Left hindlimb (tissue), 1 donor: ENCODE measurements around the gene ZNF219.
A peak's percentile ranks its signal among the peaks of the same experiment; 100 is the strongest.

ENCODE experiments used
- DNase-seq: peaks from one replicate; pipeline ENCODE4 v3.0.0-alpha.2; 2018

The ZNF219 gene

GRCh38 chr14:21098076-21098891 is at the start of gene ZNF219:
Gene ZNF219 (minus strand): TSS chr14:21098655. CDS start chr14:21093591, 5,064 bp downstream.
- DNase-seq: peak; percentile 74

GRCh38 chr14:21145437-21145836 is 47.0 kb upstream of the ZNF219 start:
- DNase-seq: no peak

GRCh38 chr14:21142357-21142756 is 43.9 kb upstream of the ZNF219 start:
- no peak for DNase-seq

- DNase-seq: no peak
Observed at GRCh38 chr14:21136024-21136423, 37.6 kb upstream of the ZNF219 start.

- DNase-seq: no peak
Observed at GRCh38 chr14:21133901-21134300, 35.4 kb upstream of the ZNF219 start.

- no peak for DNase-seq
Observed at GRCh38 chr14:21123429-21123828, 25.0 kb upstream of the ZNF219 start.

- DNase-seq: no peak
Observed at GRCh38 chr14:21121122-21121521, 22.7 kb upstream of the ZNF219 start.

GRCh38 chr14:21120686-21121085 is 22.2 kb upstream of the ZNF219 start:
- DNase-seq: no peak

GRCh38 chr14:21118933-21119332 is 20.5 kb upstream of the ZNF219 start:
- no peak for DNase-seq

- no peak for DNase-seq
Observed at GRCh38 chr14:21113369-21113768, 14.9 kb upstream of the ZNF219 start.

GRCh38 chr14:21112255-21112654 is 13.8 kb upstream of the ZNF219 start:
- DNase-seq: no peak

GRCh38 chr14:21109377-21110138 is 11.1 kb upstream of the ZNF219 start:
- DNase-seq: no peak

- DNase-seq: no peak
Observed at GRCh38 chr14:21108791-21109190, 10.3 kb upstream of the ZNF219 start.

GRCh38 chr14:21107283-21107800 is 8.9 kb upstream of the ZNF219 start:
- no peak for DNase-seq

- DNase-seq: peak; percentile 81
Observed at GRCh38 chr14:21106498-21107282, 8.2 kb upstream of the ZNF219 start.

GRCh38 chr14:21106176-21106497 is 7.7 kb upstream of the ZNF219 start:
- no peak for DNase-seq

- no peak for DNase-seq
Observed at GRCh38 chr14:21105095-21105494, 6.6 kb upstream of the ZNF219 start.

GRCh38 chr14:21104448-21105060 is 6.1 kb upstream of the ZNF219 start:
- DNase-seq: peak; percentile 75

- DNase-seq: peak; percentile 96
Observed at GRCh38 chr14:21103710-21104447, 5.4 kb upstream of the ZNF219 start.

GRCh38 chr14:21103411-21103709 is 4.9 kb upstream of the ZNF219 start:
- no peak for DNase-seq

GRCh38 chr14:21102521-21103410 is 4.3 kb upstream of the ZNF219 start:
- DNase-seq: no peak
